PC-3 (cell line): ENCODE results near the gene MPO. TPM values are rescaled to one million over a fixed set of nuclear protein-coding genes. Genes with fewer than 3 reads are reported as not detected.

ENCODE experiments used
- ATAC-seq: fragments of 200-7000 bp; cut with Tn5 transposase; 2 replicates; pipeline ENCODE4 v1.9.1; 2020; ENCODE audit warnings: mild to moderate bottlenecking, moderate library complexity
- BruUV-seq: library from RNA; stranded (reverse); fragments of 400-500 nt; replicated peaks from 2 replicates; lab custom pipeline; 2021; lab: Mats Ljungman, UMichigan
- CTCF ChIA-PET: fragments of 300-600 bp; sonication (Branson Sonifier 250); formaldehyde crosslinking; loops from one replicate; lab custom pipeline; 2022; ENCODE audit warnings: antibody characterized with exemption; lab: Charles Lee
- POLR2A ChIA-PET: fragments of 300-600 bp; sonication (Branson Sonifier 250); formaldehyde crosslinking; loops from one replicate; lab custom pipeline; 2022; ENCODE audit warnings: antibody characterized with exemption; ENCODE audit not compliant: unreplicated experiment; lab: Charles Lee
- DNase-seq: peaks from one replicate; pipeline ENCODE4 v3.0.0-alpha.2; 2015
- H2AFZ ChIP-seq: fragments of 300-600 bp; sonication (generic); 2 replicates; pipeline ENCODE4 v1.6.0; 2016; ENCODE audit warnings: antibody characterized with exemption, low read length
- H3F3A ChIP-seq: fragments of 300-600 bp; sonication (generic); one replicate; pipeline ENCODE4 v1.6.0; 2017; ENCODE audit warnings: antibody characterized with exemption, low read length, control low read depth, mild to moderate bottlenecking; ENCODE audit not compliant: unreplicated experiment
- H3K27ac ChIP-seq: fragments of 300-600 bp; sonication (generic); 2 replicates; pipeline ENCODE4 v1.5.1; 2016; ENCODE audit warnings: mild to moderate bottlenecking, low read length
- H3K27me3 ChIP-seq: fragments of 300-600 bp; sonication (generic); 2 replicates; pipeline ENCODE4 v1.6.1; 2016; ENCODE audit warnings: low read length, mixed read lengths
- H3K36me3 ChIP-seq: fragments of 300-600 bp; sonication (generic); 2 replicates; pipeline ENCODE4 v1.6.1; 2016; ENCODE audit warnings: low read depth, mixed run types, low read length, mixed read lengths
- H3K4me1 ChIP-seq: fragments of 300-600 bp; sonication (generic); 2 replicates; pipeline ENCODE4 v1.5.1; 2016; ENCODE audit warnings: low read length; ENCODE audit not compliant: insufficient read depth
- H3K4me2 ChIP-seq: fragments of 300-600 bp; sonication (generic); 2 replicates; pipeline ENCODE4 v1.6.0; 2016; ENCODE audit warnings: low read length
- H3K4me3 ChIP-seq: fragments of 300-600 bp; sonication (generic); 2 replicates; pipeline ENCODE4 v1.5.1; 2016; ENCODE audit warnings: mild to moderate bottlenecking, low read length, mixed read lengths
- H3K79me2 ChIP-seq: fragments of 300-600 bp; sonication (generic); 2 replicates; pipeline ENCODE4 v1.6.1; 2017; ENCODE audit warnings: low read length, mixed read lengths
- H3K9ac ChIP-seq: fragments of 300-600 bp; sonication (generic); 2 replicates; pipeline ENCODE4 v1.6.0; 2016; ENCODE audit warnings: mild to moderate bottlenecking, low read length
- H3K9me2 ChIP-seq: fragments of 300-600 bp; sonication (generic); replicated peaks from 2 replicates; pipeline ENCODE4 v1.6.1; 2016; ENCODE audit warnings: mixed run types, low read length, mixed read lengths
- H3K9me3 ChIP-seq: fragments of 300-600 bp; sonication (generic); 2 replicates; pipeline ENCODE4 v1.6.1; 2016; ENCODE audit warnings: low read length, mixed read lengths
- H4K20me1 ChIP-seq: fragments of 300-600 bp; sonication (generic); 2 replicates; pipeline ENCODE4 v1.6.1; 2016; ENCODE audit warnings: low read length, mixed read lengths
- EZH2 ChIP-seq: fragments of 300-600 bp; sonication (generic); IDR thresholded peaks from one replicate; pipeline ENCODE4 v1.6.1; 2017; ENCODE audit warnings: antibody characterized with exemption, mild to moderate bottlenecking, low read length; ENCODE audit not compliant: unreplicated experiment
- EZH2phosphoT487 ChIP-seq: fragments of 300-600 bp; sonication (generic); IDR thresholded peaks from 2 replicates; pipeline ENCODE4 v1.6.1; 2018; ENCODE audit warnings: mild to moderate bottlenecking, antibody characterized with exemption, low read length, borderline replicate concordance
- intact Hi-C: fragments of 100-400 bp; cut with micrococcal nuclease; formaldehyde crosslinking; loops from 2 replicates; pipeline ENCODE4 v1.9.0; 2023
- total RNA-seq: library from RNA; depleted of rRNA; stranded (reverse); fragments of >200 nt; gene quantifications from 2 replicates; pipeline ENCODE4 v1.2.3, GENCODE V29; 2014
- TF ChIP-seq, protein P1 (sequence below): fragments of 300-600 bp; sonication (generic); conservative IDR thresholded peaks from 2 replicates; pipeline ENCODE4 v1.5.1; 2017; ENCODE audit warnings: antibody characterized with exemption, low read depth, mild to moderate bottlenecking, low read length

MPO gene
- total RNA-seq, 1 experiment from 2014 or later: not detected

GRCh38 chr17:58236394-58236793 lies 44.3 kb downstream of the MPO start:
- Histone ChIP-seq H4K20me1 (no peaks in the 10 kb centered on the region), H3K9me2 (no peaks in the 10 kb centered on the region), H3K36me3 (no peaks in the 10 kb centered on the region), H2AFZ (no peak overlapping the region), H3K4me2 (no peak overlapping the region), H3F3A (no peaks in the 10 kb centered on the region), H3K4me1 (peaks cover 7% of the 10 kb centered on the region; the same call in 1 of the 2 replicates), H3K9me3 (no peaks in the 10 kb centered on the region), H3K4me3 (no peak overlapping the region), H3K9ac (no peak overlapping the region), H3K27ac (no peak overlapping the region), H3K79me2 (no peaks in the 10 kb centered on the region), H3K27me3 (peaks cover 62% of the 10 kb centered on the region)
- ChIA-PET POLR2A (interaction anchor here (0.6 kb wide), 1 partner anchor 240 kb away, joined by 3 read pairs; no protein-coding TSS in a partner anchor), CTCF (interaction anchor here (0.5 kb wide), 1 partner anchor 216 kb away, joined by 3 read pairs; no protein-coding TSS in a partner anchor)
- intact Hi-C loops: no loop called here
- TF ChIP-seq EZH2 (no peak), EZH2phosphoT487 (no peak)
- TF ChIP-seq, protein P1, sequence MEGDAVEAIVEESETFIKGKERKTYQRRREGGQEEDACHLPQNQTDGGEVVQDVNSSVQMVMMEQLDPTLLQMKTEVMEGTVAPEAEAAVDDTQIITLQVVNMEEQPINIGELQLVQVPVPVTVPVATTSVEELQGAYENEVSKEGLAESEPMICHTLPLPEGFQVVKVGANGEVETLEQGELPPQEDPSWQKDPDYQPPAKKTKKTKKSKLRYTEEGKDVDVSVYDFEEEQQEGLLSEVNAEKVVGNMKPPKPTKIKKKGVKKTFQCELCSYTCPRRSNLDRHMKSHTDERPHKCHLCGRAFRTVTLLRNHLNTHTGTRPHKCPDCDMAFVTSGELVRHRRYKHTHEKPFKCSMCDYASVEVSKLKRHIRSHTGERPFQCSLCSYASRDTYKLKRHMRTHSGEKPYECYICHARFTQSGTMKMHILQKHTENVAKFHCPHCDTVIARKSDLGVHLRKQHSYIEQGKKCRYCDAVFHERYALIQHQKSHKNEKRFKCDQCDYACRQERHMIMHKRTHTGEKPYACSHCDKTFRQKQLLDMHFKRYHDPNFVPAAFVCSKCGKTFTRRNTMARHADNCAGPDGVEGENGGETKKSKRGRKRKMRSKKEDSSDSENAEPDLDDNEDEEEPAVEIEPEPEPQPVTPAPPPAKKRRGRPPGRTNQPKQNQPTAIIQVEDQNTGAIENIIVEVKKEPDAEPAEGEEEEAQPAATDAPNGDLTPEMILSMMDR: no peak
- DNase-seq (no peak), ATAC-seq (no peak)
- no TSS peak for BruUV-seq

DNA sequence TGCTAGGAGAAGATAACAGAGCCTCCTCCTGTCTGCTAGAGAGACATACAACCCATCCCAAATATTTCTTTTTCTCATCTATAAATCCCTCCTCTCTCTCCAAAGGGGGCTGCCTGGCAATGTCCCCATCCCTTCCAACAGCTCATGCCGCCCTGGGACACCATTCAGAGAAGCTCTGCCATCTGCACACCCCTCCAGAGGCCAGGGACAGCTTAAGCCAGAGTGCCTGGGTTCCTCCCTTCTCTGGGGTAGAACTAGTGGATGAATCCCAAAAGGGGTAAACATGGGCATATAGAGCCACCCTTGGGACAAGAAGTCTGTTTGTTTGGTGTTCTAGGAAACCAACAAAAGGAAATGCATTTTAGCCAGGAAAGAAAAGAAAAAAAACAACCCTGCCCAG lies 44.9 kb downstream of the MPO start:
- no peak for DNase-seq
- H3K36me3 ChIP-seq: no peaks in the 10 kb centered on the region

DNA sequence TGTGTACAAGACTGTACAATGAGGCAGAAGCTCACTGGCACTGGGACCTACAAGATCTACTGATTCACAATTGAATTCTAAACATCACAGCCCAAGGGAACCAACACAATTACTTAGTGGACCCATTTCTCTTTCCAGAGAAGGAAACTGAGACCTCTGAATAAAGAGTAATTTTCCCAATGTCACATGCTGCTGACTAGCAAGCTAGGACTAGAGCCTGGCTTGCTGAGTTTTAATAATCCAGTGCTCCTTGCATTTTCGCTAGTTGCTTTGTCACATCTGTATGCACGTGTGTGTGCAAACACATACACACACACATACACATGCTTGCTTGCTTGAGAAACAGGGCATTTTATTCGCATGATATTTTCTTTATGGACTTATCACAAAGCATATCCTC lies 46.2 kb downstream of the MPO start:
- Histone ChIP-seq H3K79me2 (no peaks in the 10 kb centered on the region), H2AFZ (no peak overlapping the region), H3K36me3 (no peaks in the 10 kb centered on the region), H3K9me3 (no peaks in the 10 kb centered on the region), H3K27me3 (peaks cover 56% of the 10 kb centered on the region), H3K4me3 (no peak overlapping the region), H3F3A (no peaks in the 10 kb centered on the region), H4K20me1 (no peaks in the 10 kb centered on the region), H3K27ac (no peak overlapping the region), H3K4me2 (no peak overlapping the region), H3K9me2 (no peaks in the 10 kb centered on the region), H3K9ac (no peak overlapping the region), H3K4me1 (no peaks in the 10 kb centered on the region)
- BruUV-seq: no TSS peak
- CTCF ChIA-PET: no interaction called here
- POLR2A ChIA-PET: no interaction called here
- ATAC-seq (no peak), DNase-seq (no peak)
- intact Hi-C loops: no loop called here
- TF ChIP-seq, protein P1: no peak
- no peak for TF ChIP-seq EZH2phosphoT487
- TF ChIP-seq EZH2: no peak

More for the DNA sequence above, 44.9 kb downstream of the MPO start:
- Histone ChIP-seq H3K27ac (no peak overlapping the region), H3K79me2 (no peaks in the 10 kb centered on the region), H2AFZ (no peak overlapping the region), H3F3A (no peaks in the 10 kb centered on the region), H3K4me1 (peaks cover 6% of the 10 kb centered on the region; the same call in 1 of the 2 replicates), H3K4me2 (no peak overlapping the region), H3K9ac (no peak overlapping the region), H3K4me3 (no peak overlapping the region), H4K20me1 (no peaks in the 10 kb centered on the region), H3K27me3 (peaks cover 65% of the 10 kb centered on the region), H3K9me2 (no peaks in the 10 kb centered on the region), H3K9me3 (no peaks in the 10 kb centered on the region)
- ChIA-PET CTCF (no interaction called here), POLR2A (interaction anchor here (0.6 kb wide), 2 partner anchors 240 to 558 kb away, joined by 3 read pairs; no protein-coding TSS in a partner anchor)
- no peak for TF ChIP-seq EZH2
- TF ChIP-seq, protein P1: no peak
- TF ChIP-seq EZH2phosphoT487: no peak
- intact Hi-C loops: no loop called here
- ATAC-seq: no peak
- no TSS peak for BruUV-seq
